PFSK-1 (cell line): ENCODE data around the gene CAND2.

ENCODE experiments used
- POLR2AphosphoS5 ChIP-seq: IDR thresholded peaks from 2 replicates; pipeline ENCODE4 v1.6.1; 2012; ENCODE audit warnings: low read depth, mild to moderate bottlenecking, control low read depth, low read length, moderate library complexity
- REST ChIP-seq, 2 experiments: IDR thresholded peaks; 2 replicates each; pipeline versions ENCODE4 v1.6.1 to v1.8.0; 2011 to 2012; ENCODE audit warnings: low read depth in 2 of 2, low read length in 2 of 2, control low read depth in 1 of 2, inconsistent platforms in 1 of 2, mild to moderate bottlenecking in 1 of 2, moderate library complexity in 1 of 2; ENCODE audit not compliant: insufficient read depth in 1 of 2

GRCh38 chr3:12793701-12794100 is 2.8 kb upstream of the CAND2 start:
- no peak for TF ChIP-seq REST (IDR thresholded peaks at IDR 0.05; ENCODE audit: insufficient read depth in 1 of 2, low read depth in 2 of 2, low read length in 2 of 2)
- TF ChIP-seq POLR2AphosphoS5, result no peak
